ENCODE measurements around the gene TMPRSS6.
A peak's percentile ranks its signal among the peaks of the same experiment; 100 is the strongest.

The TMPRSS6 gene

DNA sequence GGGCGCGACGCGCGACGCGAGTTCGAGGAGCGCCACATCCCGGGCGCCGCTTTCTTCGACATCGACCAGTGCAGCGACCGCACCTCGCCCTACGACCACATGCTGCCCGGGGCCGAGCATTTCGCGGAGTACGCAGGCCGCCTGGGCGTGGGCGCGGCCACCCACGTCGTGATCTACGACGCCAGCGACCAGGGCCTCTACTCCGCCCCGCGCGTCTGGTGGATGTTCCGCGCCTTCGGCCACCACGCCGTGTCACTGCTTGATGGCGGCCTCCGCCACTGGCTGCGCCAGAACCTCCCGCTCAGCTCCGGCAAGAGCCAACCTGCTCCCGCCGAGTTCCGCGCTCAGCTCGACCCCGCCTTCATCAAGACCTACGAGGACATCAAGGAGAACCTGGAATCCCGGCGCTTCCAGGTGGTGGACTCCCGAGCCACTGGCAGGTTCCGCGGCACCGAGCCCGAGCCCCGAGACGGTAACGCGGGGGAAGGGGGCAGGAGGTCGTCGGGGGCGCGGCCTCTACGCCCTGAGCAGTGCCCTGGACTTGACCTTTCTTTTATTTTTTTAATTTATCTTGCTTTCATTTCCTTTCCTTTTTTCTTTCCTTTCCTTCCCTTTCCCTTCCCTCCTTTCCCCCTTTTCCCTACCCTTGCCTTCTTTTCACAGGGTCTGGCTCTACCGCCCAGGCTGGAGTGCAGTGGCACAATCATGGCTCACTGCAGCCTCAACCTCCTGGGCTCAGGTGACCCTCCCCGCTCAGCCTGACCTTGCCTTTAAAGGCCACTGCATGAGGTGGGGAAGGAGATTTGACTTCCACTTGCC is 85.0 kb downstream of the TMPRSS6 start:
- no peak for DNase-seq

- no peak for DNase-seq
Observed at GRCh38 chr22:37023743-37024338, 85.7 kb downstream of the TMPRSS6 start.

DNA sequence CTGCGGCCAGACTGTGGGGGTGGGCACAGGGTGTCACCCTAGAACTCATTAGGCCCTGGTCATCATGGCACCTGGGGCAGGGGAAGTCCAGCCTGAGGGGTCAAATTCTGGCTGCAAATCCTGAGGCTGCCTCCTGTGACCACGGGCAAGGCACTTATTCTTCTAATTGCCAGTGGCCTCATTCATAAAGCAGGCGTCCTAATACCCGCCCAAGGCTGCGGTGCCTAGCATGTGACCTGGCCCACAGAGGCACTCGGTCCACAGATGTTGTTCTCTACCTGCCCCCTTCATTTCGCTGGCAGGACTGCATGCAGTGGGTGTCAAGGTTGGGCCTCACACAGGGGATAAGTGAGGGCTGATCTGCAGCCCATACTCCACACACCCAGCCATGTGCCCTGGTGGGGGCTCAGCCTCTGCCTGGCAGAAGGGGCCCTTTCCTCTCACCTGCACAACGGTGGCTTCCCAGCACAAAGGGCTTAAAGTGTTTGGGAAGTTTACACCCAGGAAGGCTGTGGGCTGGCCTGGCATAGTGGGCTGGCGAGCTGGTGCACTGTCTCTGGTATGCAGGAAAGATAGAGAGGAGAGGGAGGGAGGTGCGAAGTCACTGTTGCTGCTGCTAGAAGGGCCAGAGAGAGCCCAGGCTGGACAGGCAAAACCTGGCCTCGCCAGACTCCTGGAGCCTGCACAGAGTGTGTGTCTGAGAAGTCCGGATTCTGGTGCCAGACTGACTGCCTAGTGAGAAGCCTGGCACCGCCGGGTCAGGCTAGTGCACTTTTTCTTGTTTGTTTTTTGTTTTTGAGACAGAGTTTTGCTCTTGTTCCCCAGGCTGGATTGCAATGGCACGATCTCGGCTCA is 86.8 kb downstream of the TMPRSS6 start:
- no peak for DNase-seq

- peak; percentile 81 for DNase-seq
Observed at GRCh38 chr22:37021710-37022482, 87.6 kb downstream of the TMPRSS6 start.

DNA sequence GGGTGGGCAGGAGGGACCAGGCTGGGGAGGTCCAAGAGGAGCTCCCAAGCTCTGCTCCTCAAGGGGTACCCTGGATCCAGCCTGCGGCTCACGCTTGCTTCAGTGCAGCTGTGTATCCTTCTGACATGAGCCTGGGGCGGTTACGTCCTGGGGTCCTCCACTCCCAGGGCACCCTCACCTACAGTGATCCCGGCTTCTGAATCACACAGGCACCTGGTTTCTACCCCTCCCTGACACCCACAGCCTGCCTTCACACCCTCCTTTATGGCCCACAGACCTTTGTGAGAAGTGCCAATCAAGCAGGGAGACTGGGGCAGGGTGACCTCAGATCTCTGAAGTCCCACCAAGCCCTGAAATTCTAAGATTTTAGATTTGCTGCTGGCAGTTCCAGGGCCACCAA is 88.5 kb downstream of the TMPRSS6 start:
- no peak for DNase-seq

- peak; percentile 78 for DNase-seq
Observed at GRCh38 chr22:37020192-37020479, 89.4 kb downstream of the TMPRSS6 start.

DNA sequence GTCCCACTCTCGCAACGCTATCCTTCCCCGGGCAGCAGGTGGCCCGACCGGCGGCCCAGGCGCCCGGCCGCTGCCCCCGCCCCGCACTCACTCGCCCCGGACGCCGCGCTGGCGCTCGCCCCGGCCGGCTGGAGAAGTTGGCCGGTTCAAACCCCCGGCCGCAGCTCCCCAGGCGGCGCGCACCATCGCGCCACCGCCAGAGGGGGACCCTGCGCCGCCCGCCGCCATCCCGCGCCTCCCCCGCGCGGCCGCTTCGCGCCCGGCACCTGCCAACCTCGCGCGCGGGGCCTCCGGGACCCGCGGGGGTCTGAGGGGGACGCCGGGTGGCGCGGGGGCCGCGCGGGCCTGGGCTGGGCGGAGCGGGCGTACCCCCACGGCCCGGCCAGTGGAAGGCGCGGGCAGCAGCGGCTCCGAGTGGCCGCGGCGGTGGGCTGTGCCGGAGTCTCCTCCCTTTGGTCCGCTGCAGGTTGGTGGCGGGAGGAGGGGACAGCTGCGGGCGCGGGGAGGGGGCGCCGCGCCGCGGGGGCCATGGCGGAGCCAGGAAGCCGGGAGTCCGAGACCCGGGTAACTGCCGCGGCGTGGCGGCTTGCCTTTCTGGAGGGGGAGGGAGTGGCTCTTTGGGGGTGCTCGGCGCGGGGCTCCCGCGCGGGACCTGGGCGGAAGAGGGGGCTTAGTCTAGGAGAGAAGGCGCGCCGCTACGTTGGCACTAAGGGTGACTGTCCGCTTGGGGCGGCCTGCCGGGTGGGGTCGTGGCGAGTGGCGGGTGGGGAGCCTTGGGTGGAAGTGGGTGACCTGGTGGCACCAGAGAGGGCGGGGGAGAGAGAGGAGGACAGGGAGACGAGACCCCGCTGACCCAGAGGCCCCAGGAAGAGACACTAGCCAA is 90.0 kb downstream of the TMPRSS6 start, which contains the start of the genes MPST and TST:
MPST (plus strand) TSS at position 434 of the 883 bp plus-strand sequence; CDS start at position 529, 95 bp downstream.
TST (minus strand) TSS at position 139 of the 883 bp plus-strand sequence. CDS start 715 bp downstream, outside the sequence.
- DNase-seq: peak; percentile 70

DNA sequence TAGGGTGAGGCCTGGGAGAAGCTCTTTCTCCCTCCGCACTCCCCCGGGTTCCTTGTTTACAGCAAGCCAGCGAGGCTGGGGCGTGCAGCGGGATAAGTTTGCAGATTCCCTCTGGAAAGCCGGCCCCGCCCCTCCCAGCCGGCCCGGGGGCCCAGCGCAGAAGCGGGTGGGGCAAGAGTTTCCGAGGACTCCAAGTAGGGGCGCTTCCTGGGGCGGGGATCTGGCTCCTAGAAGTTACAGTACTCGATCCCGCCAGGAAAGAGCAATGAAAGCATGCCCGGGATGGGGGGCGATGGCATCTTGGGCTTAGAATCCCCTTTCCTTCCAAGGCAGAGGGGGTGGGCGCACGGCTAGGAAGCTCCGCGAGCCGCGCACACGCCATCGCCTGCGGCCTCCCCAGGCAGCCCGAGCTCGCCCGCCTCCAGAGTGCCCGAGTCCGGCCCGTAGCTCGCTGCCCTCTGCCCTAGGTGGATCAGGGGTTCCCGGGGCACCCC is 90.7 kb downstream of the TMPRSS6 start:
- DNase-seq: no peak

DNA sequence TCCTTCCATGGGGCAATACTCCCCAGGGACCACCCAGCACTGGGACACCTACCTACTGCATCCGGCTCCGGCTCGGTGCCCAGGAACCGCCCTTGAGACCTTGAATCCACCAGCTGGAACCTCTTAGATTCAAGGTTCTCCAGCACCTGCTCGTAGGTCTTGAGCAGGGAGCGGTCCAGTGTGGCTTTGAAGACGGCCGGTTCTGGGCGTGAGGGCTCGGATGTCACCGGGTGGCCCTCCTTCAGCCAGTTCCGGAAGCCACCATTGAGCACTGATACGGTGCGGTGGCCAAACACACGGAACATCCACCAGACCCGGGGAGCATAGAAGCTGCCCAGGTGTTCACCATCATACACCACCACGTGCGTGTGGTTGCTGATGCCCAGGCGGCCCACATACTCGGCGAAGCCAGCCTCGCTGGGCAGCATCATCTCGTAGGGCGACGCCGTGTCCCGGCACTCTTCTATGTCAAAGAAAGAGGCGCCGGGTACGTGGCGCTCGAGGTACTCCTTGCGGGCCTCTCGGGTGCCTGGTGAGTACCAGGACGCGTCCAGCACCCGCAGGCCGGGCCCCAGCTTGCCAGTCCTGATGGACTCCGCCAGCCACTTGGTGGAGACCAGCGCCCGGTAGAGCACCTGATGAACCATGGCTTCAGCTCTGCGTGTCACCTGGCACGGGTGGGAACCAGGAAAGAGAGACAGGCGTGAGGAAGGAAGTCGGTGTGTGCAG is 91.3 kb downstream of the TMPRSS6 start:
- no peak for DNase-seq

GRCh38 chr22:37017356-37017755 is 92.2 kb downstream of the TMPRSS6 start:
- DNase-seq: no peak

DNA sequence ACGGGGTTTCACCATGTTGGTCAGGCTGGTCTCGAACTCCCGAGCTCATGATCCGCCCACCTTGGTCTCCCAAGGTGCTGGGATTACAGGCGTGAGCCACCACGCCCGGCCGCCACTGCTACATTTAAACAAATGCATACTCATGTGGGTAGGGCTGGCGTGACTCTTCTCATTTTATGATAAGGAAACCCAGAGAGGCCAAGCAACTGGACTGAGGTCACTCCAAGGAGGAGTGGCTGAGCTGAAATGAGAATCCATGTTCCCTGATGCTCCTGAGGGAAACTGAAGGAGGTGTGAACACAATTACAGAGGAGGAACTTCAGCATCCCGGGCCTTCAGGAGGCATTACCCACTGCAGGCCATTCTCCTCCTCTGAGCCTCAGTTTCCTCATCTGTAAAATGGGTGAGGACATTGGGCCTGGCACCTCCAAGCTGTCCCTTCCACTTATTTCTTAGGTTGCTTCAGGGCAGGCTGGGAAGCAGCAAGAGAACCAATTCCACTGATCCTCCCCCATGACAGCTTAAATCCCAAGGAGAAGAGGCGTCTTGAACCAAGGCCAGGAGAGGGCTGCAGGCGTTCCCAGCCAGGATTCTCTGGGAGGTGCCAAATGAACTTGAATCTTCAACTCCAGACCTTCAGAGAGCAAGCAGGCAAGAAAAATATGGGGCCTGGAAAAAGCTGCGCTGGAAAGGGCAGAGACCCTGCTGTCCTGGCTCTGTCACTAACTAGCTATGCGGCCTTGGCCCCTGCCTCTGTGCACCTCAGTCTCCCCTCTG is 93.2 kb downstream of the TMPRSS6 start:
- DNase-seq: peak; percentile 69

DNA sequence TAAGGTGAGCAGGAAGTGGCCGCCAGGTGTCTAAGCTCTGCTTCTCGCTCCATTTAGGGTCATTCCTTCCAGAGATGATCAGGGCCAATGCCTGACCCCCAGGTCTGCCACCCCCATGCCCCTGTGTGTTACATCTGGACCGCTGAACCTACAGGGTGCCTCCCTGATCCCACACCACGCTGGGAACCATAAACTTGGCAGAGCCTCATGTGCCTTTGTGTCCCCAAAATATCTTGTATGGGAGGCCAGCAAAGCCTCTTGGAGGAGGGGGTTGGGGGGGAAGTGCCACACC is 94.0 kb downstream of the TMPRSS6 start:
- DNase-seq: no peak
